Limb (tissue), 2 donors: ENCODE measurements around the gene EPHB4.
"Not testable (repeated sequence)": the region's sequence is repeated elsewhere in the genome, so short reads cannot be mapped to it uniquely, and the experiment has no call there.

Source experiments
- DNase-seq, 2 donors: peaks; one replicate each; pipeline ENCODE4 v3.0.0-alpha.2; 2016; ENCODE audit errors: extremely low spot score in 2 of 2

The EPHB4 gene

GRCh38 chr7:100791881-100792666 is 35.2 kb downstream of the EPHB4 start:
- DNase-seq, result no peak

GRCh38 chr7:100789055-100789454 is 38.3 kb downstream of the EPHB4 start:
- DNase-seq, result no peak

DNA sequence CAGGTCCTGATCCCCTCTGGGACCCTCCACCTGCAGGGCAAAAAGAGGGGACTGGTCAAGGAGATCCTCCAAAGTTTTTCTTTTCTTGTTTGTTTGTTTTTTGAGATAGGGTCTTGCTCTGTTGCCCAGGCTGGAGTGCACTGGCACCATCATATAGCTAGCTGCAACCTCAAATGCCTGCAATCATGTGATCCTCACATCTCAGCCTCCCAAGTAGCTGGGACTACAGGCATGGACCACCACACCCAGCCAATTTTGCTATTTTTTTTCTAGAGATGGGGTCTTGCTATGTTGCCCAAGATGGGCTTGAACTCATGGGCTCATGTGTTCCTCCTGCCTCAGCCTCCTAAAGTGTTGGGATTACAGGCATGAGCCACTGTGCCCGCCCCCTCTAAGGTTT is 41.0 kb downstream of the EPHB4 start:
- DNase-seq, result no peak

- DNase-seq, result no peak
These were observed 41.4 kb downstream of the EPHB4 start for GRCh38 chr7:100785878-100786277.

DNA sequence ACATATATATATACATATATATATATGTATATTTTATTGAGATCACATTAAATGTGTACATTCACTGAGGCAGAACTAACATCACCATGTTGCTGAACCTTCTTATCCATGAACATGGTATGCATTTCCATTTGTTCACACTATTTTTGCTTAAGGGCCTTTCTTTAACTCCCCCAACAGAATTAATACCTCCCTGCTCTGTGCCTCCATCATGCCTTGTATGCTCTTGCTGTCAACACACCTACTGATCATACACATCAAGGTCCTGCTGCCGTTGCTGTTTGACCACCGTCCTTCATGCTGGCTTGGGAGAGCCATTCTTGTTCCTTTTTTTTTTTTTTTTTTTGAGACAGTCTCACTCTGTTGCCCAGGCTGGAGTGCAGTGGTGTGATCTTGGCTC is 43.5 kb downstream of the EPHB4 start:
- DNase-seq, result no peak

- no peak for DNase-seq
These were observed 46.1 kb downstream of the EPHB4 start for GRCh38 chr7:100781255-100781654.

DNA sequence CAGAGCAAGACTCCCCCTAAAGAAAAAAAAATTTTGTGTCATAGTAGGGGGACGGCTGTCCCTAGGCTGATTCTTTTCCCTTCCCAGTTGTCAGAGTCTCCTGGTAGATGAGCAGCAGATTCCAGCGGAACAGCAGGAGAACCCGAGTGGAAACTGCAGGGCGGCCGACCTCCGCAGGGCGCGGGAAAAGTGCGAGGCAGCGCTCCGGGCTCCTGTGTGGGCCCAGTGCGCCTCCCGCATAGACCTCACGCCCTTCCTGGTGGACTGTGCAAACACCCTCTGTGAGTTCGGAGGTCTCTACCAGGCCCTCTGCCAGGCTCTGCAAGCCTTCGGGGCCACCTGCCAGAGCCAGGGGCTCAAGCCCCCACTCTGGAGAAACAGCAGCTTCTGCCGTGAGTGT is 48.0 kb downstream of the EPHB4 start:
- no peak for DNase-seq

DNA sequence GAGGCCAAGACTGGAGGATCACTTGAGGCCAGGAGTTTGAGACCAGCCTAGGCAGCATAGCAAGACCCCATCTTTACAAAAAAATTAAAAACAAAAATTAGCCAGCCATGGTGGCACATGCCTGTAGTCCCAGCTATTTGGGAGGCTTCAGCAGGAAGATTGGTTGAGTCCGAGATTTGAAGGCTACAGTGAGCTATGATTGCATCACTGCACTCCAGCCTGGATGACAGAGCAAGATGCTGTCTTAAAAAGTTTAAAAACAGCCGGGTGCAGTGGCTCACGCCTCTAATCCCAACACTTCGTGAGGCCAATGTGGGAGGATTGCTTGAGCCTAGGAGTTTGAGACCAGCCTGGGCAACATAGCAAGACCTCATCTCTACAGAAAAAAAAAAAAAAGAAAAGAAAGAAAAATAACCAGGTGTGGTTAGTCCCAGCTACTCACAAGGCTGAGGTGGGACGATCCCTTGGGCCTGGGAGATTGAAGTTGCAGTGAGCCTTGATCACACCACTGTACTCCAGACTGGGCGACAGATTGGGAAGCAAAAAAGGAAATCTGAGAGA is 49.2 kb downstream of the EPHB4 start:
- no peak for DNase-seq

GRCh38 chr7:100773491-100773890 is 53.8 kb downstream of the EPHB4 start:
- DNase-seq, result no peak

- no peak for DNase-seq
These were observed 58.5 kb downstream of the EPHB4 start for GRCh38 chr7:100768784-100769183.

DNA sequence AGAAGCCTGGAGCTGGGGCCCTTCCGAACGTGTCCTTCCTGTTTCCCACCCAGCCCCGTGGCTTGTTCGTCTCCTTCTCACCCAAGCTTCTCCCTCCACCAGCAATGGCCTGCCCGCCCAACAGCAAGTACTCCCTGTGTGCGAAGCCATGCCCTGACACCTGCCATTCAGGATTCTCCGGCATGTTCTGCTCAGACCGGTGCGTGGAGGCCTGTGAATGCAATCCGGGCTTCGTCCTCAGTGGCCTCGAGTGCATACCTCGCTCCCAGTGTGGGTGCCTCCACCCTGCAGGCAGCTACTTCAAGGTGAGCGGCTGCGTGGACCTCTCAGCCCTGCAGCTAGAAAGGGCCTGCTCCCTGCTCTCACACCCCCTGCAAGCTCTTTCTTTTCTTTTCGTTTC is 62.1 kb downstream of the EPHB4 start:
- DNase-seq, result no peak

DNA sequence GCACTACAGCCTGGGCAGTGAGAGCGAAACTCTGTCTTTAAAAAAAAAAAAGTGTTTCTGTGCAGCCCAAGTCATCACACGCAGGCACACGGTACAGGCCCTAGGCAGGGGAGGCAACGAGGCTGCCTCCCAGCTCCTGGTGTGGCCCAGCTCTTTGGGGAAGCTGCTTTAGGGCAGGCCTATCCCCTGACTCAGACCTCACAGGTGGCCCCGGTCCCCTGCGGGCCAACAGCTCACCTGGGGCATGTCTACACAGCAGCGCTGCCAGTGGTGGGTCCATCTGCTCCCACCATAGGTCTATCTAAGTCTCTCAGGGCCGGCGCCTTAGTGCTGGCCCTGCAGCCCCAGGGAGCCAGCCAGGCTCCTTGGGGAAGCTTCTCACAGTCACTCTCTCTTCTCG is 62.5 kb downstream of the EPHB4 start:
- no peak for DNase-seq

DNA sequence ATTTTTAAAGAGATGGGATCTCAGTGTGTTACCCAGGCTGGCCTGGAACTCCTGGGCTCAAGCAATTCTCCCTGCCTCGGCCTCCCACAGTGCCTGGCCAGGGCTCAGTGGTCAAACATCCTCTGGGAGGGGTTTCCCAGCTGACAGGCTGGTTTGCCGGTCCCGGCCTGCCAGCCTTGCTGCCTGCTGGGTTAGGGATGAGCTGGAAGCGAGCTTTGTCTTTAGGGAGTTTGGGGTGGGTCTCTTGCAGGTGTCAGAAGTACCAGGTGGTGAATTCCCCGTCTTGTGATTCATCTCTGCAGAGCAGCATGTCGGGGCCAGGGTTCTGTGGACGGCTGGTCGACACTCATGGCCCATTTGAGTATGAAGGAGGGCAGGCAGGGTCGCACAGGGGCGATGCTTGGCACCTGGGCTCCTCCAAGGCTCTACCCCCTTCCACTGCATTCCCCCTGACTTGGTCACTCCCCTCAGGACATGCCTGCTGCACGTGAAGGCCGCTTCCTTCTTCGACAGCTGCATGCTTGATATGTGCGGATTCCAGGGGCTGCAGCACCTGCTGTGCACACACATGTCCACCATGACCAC is 63.7 kb downstream of the EPHB4 start:
- no peak for DNase-seq

DNA sequence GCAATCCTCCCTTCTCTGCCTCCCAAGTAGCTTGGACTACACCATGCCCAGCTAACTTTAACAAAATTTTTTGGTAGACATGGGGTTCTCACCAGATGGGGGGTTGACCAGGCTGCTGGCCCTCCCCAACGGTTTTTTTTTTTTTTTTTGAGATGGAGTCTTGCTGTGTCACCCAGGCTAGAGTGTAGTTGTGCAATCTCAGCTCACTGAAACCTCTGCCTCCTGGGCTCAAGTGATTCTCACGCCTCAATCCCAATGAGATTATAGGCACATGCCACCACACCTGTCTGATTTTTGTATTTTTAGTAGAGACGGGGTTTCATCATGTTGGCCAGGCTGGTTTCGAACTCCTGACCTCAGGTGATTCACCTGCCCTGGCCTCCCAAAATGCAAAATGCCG is 64.5 kb downstream of the EPHB4 start:
- not testable (repeated sequence) for DNase-seq

- DNase-seq, result no peak
These were observed 67.8 kb downstream of the EPHB4 start for GRCh38 chr7:100759357-100760171.

DNA sequence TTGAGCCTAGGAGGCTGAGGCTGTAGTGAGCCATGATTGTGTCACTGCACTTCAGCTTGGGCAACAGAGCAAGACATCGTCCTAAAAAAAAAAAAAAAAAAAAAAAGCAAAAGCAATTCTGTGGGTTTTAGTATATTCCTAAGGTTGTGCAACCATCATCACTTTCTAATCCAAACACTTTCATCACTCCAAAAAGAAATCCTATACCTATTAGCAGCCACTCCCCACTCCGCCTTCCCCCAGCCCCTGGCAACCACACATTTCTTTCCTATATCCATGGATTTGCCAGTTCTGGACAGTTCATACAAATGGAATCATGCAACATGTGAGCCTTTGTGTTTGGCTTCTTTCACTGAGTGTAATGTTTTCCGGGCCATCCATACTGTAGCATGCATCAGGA is 73.6 kb downstream of the EPHB4 start:
- no peak for DNase-seq

DNA sequence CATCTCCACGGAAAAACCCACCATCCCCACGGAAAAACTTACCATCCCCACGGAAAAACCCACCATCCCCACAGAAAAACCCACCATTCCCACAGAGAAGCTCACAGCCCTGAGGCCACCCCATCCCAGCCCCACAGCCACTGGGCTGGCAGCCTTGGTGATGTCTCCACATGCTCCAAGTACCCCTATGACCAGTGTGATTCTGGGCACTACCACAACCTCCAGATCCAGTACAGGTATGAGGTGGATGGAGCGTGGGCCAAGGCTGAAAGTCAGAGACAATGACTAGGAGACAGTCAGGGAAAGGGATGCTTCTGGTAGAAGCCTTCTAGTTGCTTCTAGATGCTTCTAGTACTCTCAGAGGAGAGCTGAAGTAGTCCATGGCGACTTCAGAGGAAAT is 74.3 kb downstream of the EPHB4 start:
- no peak for DNase-seq
